Muscle of arm (tissue), 12 donors: ENCODE data around the gene GNPDA1. TPM values are rescaled to one million over a fixed set of nuclear protein-coding genes. Genes with fewer than 3 reads are reported as not detected.

Experiments used
- DNase-seq: peaks from one replicate; pipeline ENCODE4 v3.0.0-alpha.2; 2013
- polyA plus RNA-seq, 12 donors: library from polyadenylated mRNA; unstranded; fragments of 120-200 nt; gene quantifications; one replicate each; pipeline ENCODE4 v1.2.1, GENCODE V29; 2013; ENCODE audit not compliant: insufficient read length in 12 of 12

The GNPDA1 gene
- polyA plus RNA-seq, 12 donors = 17.1 to 35.0 (median 24.3) TPM; not detected in 1

DNA sequence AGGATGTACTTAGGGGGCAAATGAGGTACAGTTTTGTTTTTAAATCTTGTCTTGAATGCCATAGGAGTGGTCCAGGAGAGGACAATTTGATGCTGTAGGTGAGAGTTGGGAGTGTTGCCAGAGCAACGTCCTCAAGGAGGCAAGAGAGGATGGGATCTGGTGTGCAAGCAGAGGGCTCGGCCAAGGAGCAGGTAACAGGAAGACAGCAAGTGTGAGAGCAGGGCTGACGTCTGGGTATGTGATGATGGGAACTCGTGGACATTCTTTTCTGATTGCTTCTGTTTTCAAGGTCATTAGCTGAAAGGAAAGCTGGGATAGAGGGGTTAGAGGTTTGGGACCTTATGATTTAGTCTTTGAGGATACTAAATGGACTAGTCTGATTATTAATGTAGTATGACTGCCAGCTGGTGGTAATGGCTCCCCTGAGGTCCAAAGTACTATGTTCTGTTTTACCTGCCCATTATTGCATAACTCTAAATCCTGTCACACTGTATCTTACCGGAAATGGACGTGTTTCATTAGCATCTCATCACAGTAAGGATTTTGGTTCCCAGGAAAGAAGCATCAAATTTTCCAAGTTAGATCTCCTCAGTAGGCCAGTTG is 15.4 kb downstream of the GNPDA1 start:
- DNase-seq = no peak

DNA sequence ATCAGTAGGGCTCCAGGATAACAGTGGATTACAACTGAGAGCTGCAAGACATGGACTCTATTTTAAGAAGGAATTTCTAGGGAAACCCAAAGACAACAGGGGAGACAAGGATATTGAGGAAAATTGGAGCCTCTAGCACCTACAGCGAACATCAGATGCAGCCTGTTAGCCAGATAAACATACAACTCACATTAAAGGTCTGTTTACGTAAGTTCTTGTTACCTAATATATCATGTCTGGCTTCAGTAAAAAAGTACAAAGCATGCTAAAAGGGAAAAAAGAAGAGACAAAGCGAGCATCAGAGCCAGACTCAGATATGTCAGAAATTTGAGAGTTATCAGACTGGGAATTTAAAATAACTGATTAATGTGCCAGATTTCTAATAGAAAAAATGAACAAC is 17.2 kb downstream of the GNPDA1 start:
- DNase-seq = no peak

DNA sequence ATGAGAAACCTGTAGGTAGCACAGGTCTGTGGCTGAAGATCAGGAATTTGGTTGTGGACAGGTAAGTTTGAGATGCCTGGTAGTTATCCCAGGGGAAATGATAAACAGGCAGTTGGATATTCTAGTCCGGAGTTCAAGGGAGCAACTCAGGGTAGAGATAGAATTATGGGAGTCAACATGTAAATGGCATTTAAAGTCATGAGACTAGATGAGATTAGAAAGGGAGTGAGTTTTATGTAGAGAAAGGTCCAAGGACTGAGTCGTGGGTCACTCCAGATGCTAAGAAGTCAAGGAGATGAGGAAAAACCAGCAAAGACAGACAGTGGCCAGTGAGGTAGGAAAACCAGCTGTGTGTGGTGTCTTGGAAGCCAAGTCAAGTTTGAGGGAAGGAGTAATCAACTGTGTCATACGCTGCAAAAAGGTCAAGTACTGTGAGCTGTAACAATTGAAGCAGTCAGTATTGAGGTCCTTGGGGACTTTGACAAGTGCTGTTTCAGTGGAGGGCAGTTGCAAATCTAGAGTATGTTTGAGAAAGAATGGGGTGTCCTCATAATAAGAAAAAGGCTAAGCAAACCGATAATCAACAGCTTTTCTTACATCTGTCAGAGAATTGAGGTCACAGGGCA is 18.2 kb downstream of the GNPDA1 start:
- DNase-seq = no peak

DNA sequence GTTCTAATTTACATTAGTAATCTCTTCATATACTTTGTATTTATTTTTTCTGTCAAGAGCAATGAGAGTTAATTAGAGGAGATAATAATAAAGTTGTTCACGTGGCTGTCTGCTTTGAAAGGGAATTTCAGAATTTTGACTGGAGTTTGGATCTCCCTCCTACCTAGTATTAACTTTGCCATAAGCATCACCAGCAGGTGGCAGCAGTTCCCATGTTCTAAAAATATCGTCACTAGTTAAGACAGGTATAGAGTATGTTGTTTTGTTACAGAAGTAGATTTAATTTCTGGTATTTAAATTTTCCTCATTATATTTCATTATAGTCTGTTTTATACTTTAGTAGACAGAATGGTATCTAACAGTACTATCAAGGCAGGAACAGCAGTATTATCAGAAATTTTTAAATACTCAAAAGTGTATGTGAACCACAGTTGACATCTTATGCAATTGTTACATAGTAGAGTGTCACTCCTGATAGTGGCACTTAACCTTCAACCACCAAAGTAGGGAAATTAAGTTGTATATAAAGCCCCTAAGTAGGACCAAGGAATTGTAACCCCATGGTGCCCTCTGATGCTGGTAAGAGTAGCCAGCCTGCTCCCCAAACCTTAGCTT is 20.4 kb downstream of the GNPDA1 start:
- DNase-seq = peak; percentile 77

DNA sequence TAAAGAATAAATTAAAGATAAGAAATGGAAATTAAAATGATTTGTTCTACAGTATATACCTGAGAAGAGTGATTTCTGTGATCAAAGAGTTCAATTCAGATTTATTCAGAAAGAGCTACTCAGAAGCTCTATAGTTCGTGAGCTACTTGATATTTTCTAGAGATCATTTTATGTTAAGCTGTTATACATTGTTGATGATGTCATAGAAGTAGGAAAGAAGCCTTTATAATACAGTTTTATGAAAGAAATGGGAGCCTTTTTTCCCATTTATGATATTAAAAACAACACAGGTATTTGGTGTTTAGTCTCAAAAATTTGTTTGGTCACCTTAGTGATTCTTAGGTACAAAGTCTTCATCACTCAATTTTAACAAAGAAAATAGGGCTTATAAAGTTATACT is 23.1 kb downstream of the GNPDA1 start:
- DNase-seq = no peak

DNA sequence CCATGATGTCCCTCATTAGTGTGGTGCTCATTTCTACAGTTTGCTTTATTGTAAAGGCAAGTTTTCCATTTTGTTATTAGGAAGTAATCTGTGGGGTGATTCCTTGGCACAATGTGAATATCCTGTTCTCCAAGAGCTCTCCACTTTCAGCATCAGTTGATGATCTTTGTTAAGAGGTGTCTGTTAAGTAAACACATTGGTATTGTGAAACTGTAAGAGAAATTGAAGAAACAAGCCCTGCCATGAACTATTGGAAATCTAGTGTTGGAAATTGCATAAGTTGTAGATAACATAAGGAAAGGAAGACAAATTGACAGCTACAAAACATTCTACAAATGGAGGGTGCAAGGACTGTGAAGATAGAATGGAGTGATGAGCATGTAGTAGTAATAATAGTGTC is 26.8 kb downstream of the GNPDA1 start:
- DNase-seq = no peak

DNA sequence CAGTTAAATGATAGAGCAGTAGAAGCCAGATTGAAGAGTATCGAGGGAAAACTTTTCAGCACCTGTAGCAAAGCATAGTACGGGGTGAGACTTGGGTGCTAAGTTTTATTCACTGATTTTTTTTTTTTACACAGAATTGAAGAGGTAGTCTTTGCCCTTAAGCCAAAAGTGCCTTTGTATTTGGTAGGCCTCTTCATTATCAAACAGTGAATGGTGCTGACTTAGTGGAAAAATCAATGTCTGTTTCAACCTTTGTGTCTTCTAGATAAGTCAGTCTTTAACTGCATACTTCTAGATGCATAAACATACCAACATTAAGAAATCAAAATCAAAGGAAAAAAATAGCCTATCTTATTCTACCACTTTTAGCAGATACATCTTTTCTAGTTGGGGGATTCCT is 30.2 kb downstream of the GNPDA1 start:
- no peak for DNase-seq

DNA sequence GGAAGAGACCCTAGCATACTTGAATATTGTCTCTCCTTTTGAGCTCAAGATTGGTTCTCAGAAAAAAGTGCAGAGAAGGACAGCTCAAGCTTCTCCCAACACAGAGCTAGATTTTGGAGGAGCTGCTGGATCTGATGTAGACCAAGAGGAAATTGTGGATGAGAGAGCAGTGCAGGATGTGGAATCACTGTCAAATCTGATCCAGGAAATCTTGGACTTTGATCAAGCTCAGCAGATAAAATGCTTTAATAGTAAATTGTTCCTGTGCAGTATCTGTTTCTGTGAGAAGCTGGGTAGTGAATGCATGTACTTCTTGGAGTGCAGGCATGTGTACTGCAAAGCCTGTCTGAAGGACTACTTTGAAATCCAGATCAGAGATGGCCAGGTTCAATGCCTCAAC is 34.4 kb downstream of the GNPDA1 start:
- DNase-seq = no peak

DNA sequence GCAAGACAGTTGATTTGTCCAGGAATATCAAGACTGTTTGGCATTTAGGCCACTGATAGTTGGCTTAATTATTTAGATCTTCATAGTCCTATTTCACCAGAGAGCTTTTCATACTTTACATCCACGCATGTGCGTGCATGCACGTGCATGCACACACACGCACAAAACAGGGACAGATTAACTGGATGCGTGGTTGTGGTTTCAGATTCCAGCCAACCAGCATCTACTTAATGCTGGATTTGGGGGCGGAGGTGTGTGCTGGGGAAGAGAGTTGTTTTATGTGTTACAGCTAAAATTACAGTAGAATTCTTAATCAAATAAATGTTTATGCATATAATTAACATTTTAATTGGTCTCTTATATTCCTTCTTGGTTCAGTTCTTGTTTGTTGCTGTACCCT is 36.7 kb downstream of the GNPDA1 start:
- DNase-seq = no peak

DNA sequence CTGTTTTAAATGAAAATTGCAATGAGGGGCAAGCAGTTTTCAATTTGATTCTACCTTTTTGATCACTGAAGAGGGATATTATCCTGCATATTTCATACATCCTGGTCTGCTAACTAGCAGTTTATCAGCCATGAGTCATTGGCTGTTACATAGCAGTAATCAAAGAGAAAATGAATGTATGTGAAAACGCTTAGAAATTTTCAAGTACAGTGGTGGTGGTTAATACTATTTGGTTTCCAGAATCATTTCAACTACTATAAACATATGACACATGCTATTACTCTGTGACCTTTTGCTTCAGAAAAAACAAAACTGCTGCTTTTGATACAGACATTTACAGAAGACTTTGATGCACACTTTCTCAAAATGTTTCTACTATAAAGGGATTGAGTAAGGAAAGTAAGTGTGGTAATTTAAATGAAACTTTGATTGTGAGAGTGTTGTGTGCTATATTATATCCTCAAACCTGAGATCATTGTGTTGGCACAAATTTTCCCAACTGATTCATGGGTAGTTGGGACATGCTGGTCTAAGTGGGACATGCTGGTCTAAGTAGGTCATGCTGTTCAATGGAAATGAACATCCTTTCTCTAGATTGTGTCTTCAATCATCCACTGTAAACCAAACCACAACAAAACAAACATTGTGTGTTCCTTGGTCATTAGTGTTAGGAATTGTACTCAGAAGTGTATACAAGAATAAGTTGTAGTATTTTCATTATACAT is 38.8 kb downstream of the GNPDA1 start:
- DNase-seq = no peak

DNA sequence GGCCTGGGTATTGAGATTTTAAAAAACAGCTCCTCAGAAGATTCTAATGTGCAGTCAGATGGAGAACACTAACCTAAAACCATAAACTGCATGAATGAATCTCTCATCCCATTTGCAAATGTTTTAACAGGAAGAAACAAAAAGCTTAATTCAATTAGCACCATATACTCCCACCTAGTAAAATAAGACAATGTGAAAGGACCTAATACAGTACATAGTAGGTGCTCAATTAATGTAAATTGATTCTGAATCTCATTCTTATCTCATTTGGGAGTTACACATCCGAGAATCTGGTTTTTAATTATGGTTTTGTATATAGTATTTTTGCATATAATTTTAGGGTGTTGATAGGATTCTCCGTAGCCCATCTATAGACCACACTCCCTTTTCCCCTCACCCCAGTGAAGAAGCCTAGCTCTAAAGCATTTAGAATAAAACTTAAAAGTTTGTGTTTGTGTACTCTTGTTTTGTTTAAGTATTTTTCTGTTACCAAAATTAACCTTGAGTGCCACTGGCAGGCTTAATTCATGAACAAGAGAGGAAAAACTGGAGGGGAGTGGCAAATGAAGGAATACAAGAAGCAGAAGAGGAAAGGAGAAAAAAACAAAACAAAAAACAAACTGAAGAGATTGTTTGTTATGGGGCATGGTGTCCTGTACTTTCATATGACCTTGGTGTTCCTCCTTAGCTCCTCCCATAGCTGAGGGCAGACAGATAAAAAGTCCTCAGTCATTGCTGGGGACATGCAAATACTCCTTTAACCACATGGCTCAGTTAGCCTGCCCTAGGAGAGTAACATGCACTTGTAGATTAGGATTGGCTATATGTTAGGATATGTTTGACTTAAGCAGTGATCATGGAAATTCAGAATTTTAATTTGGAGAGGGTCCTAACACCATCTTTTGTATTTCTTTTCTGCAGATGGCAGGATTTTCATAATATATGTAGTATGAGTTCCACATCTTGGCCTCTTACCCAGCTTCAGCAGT is 42.8 kb downstream of the GNPDA1 start:
- DNase-seq = no peak

DNA sequence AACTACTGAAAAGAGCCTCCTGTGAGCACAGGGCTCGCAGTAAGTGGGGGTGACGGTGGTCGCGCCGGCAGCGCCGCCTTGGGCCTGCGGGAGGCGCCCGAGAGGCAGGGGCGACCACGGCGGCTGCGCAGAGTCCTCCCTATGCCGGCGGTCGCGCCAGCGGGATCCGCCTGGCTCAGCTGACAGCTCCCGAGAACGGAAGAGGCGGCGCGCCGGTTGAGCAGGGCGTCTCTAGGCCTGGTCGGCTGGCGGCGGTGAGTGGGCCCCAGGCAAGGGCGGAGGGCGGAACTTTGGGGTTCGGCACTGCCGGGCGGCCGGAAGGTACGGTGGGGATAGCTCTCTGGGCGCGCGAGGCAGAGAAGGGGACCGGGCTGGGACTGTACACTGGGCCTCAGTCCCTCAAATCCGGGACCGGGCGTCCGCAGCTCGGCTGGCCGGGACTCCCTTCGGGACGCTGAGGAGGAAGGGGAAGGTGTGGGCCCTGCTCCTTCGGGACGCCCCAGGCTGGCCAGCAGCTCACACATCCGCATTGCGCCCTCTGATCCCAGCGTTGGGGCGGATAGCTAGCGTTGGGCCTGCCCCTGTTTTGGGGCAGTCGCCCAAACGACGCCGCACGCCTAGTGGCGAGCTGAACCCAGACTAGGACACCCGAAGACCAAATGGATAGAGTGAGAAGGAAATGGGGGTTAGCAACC is 43.8 kb downstream of the GNPDA1 start, which contains the start of gene RNF14:
TSS of gene RNF14 (plus strand) at position 192 of the 695 bp plus-strand sequence. CDS start 4,484 bp downstream, outside the sequence.
- DNase-seq = peak; percentile 92

DNA sequence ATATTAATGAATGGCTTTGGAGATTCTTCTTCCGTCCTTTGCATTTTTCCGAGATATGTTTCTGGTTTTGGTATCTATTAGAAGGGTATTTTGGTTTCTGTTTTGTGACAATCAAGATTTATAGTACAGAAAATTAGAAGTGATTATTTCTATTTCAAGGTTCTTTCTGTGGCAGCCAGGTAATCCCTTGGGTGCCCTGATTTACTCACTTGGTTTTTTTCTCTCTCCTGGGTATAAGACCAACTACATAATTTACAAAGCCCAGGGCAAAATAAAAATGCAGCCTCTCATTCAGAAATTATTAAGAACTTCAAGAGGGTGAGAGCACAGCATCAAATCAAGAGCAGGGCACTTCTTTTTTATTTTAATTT is 45.9 kb downstream of the GNPDA1 start:
- DNase-seq = no peak

DNA sequence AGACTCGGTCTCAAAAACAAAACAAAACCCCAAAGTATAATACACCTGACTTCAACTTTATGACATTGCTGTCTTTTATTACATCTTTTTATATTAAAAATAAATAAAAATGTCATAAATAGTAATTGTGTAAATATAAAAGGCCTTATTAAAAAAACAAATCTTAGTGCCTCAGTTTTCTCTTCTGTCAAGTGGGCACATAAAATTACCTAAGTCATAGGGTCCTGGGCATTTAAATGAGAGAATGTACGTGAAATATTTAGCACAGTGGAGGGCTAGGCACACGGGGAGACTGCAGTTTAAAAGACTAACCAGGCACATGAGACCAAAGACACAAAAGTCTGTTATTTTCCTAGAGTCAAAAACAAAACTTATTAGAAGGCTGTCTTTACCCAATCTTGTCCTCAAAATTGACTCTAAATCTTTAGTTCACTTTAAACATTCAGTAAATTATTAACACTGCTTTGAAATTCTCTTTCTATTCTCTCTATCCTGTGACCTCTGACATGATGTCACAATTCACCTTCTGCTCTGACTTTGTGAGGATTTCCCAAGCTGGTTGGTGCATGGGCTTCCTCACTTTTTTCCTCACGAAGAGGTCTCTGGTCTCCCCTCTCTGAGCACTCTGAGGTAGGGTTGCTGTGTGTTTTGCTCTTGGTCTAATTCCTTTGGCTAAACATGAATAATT is 46.4 kb downstream of the GNPDA1 start:
- DNase-seq = no peak

DNA sequence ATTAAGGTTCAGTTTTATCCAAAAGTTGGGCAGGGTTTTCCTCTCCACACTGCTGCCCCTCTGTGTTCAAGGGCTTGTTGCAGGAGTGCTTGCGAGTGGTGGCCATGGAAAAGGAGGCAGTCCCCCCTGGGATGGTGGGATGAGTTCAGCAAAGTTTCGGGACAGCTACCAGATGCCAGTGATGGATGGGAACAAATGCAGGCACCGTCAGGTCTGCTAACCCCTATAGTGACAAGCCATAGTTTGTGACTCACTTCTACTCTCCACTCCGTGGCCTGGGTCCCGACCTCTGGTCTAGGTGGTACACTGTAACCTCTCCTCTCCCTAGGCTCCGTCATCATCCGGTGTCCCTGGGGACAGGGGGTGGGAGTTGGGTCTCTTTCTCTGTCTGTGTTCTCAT is 47.8 kb downstream of the GNPDA1 start:
- peak; percentile 34 for DNase-seq

DNA sequence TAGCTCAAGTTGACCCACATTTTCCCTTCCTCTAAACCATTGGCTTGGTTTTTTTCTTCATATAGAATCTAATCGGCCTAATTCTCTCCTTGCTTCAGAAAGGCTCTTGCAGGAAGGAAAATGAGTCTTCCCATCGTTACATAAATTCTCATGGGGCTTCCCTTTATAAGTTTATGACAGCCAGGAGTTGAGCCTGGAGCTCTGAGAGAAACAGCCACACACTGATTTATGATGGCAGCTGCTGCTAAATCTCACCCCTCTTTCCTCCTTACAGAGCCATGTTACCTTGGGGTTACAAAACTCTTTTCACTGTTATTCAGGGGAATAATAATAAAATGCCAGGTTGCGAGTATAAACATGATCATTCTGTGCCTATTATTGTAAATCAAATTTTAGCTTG is 49.1 kb downstream of the GNPDA1 start:
- DNase-seq = no peak

DNA sequence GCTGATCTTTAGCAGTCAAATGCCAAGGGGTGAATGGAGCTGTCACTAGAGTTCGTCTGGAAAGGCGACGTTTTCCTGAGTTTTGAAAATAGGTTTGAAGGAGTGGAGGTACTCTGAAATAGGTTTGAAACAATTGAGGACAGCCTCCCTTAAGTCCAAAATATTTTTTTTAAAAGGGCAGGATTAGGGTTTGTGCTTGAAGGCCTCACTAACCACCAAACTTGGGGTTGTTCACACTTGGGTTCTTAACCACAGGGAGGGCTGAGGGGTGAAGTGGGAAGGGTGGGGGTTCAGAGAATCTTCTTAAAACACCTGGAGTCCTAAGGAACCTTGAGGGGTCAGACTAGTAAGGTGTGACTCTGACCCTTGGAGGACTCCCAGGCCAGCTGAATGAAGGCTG is 51.4 kb downstream of the GNPDA1 start:
- DNase-seq = no peak

DNA sequence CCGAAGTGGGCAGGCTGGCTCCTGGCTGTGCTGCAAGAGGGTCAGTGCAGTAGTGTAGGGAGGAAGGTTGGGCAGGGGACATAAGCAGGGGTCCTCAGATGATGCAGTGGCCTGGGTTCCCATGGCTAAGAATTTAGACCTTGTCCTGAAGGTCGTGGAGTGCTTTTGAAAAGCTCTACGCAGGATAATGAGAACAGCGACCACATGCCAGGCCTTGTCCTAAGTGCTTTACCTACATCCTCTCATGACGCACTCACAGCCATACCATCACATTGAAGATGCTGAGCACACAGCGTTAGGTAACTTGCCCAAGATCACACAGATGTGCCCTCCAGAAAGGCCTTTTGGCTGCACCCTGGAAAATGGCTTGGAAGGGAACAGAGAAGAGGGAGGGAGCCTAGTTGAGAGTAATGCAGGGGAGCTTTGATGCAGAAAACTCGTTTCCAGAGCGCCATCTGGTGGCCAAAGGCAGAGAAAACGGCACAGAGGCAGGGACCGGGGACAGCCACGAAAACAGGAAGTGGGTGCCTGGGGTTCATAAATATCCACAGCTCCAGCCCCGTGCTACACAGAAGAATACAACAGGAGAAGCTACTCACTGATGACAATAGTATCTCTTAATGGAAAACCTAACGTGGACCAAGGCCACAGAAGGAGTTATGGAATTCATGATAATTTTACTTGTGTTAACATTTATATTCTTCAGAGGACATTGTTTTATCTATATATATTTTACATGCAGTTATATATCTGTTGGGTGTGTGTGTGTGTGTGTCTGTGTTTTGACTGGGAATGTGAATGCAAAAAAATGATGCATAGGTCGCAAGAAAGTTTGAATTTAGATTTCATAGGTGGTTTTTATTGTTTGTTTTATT is 52.1 kb downstream of the GNPDA1 start:
- peak; percentile 95 for DNase-seq

DNA sequence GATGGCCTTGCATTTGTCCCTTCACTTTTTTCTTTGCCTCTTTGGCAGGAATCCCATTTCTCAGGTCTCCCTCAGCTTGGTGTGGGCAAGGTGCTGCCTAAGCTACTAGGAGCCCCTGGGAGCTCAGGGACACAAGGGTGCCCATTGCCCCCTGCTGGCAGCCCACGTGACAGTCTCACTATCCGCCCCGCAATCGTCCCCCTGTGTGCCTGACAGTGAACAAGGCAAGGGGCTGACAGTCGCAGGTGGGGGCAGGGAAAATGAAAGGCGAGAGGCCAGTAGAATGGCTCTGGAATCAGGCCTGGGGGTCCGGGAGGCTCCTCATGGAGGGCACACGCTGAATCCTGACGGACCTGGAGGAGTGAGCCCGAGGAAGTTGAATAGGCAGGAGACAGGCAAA is 52.8 kb downstream of the GNPDA1 start:
- no peak for DNase-seq
